Measurements from ENCODE around the gene TMA7.

DNA sequence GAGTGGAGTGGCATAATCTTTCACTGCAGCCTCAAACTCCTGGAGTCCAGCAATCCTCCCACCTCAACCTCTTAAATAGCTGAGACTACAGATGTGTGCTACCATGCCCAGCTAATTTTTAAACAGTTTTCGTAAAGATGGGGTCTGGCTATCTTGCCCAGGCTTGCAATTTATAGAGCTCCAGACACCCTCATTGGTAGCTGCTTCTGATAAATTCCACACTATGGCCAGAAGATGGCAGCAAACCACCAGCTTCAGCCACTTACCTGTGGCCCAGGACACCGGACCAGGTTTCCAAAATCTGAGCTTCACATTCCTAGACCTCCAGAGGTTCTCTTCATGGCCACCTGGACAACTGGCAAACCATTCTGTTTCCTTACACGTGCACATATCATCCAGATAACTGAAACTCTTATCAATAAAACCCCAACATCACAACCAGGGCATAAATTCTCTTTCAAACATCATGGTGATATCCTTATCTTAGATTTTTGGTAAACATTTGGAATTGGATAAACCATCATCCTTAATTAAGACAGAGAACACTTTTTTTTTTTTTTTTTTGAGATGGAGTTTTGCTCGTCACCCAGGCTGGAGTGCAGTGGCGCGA is 39.1 kb upstream of the TMA7 start:
- TF ChIP-seq EP300 (IDR thresholded peaks at IDR 0.05; ENCODE audit: low read depth), result no peak
- peak; percentile 81 to 94 (median 83) for TF ChIP-seq CTCF (IDR thresholded peaks at IDR 0.05)
- TF ChIP-seq POLR2AphosphoS5 (IDR thresholded peaks at IDR 0.05), result no peak
